Activated CD4-positive, alpha-beta T cell treated with anti-CD3 and anti-CD28 coated beads, Interleukin-2, Interleukin-6, amounts not matched to agents 100 ng/mL and 50 ng/mL, durations not matched to agents 16 hours and 8 hours (primary cell): Measurements from ENCODE around the gene ANTXR1.

Source experiments
- DNase-seq: peaks from one replicate; pipeline ENCODE4 v3.0.0-alpha.2; 2020

Gene ANTXR1

DNA sequence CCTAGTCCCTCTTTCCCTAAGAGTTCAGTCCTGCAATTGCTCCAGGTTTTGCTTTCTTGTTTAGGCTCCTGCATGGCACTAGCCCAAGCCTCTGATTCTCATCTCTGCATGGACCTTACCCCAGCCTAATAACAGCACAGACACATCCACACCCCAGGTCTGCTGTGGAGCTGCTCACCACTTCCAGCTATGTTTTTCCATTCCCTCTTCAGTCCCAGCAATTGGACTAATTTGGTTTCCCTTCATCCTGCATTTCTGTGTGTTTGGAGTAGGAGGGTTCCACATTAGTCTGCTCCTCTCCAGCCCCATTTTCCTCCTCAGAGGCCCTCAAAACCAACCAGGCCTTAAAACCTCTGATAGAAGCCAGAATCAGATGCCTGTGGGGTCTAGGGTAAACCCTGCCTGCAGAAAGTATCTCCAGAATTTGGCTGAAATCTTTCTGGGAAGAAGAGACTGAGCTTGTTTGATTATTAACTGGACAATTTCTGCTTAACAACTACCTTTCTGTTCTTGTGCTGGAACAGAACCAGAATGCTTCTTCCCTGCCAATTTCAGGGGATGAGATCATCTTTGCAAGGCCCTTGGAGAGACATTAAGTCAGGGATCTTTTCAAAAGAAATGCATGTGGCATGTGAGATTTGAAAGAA, 278.1 kb downstream of the ANTXR1 start:
- DNase-seq = no peak

DNA sequence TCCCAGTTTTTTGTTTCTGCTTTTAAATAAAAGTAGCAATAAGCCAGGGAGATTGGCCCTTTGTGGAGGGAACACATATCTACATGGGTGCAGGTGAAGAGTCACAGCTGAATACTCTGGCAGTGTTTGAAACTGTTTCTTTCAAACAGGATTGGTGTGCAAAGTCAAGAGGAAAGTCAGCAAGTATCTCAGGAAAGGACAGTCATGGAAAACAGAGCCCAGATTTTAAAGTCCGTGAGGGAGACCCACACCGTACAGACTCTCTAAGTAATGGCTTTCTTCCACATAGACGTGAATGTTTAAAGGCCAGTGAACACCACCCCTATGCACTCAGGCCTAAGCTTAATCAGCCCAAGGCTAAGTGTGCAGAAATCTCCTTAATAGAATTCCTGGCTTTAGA, 278.7 kb downstream of the ANTXR1 start:
- DNase-seq = no peak

DNA sequence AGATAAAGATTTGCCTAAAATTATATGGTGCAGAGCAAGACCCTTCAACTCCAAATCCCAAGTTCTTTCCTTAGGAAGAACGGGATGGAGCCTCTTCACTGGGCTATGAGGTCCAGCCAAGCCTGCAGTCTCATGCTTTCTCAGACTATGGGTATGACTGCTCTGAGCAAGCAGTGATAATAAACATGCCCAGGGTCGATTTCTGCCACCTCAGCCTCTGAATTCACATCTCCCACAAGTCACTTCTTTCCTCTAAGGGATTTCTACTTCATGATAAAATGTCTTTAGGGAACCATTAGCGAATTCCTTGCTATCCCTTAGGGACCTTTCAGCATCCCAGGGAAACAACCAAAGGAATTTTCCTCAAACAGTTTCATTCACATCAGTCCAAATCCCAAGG, 279.3 kb downstream of the ANTXR1 start:
- DNase-seq = no peak

DNA sequence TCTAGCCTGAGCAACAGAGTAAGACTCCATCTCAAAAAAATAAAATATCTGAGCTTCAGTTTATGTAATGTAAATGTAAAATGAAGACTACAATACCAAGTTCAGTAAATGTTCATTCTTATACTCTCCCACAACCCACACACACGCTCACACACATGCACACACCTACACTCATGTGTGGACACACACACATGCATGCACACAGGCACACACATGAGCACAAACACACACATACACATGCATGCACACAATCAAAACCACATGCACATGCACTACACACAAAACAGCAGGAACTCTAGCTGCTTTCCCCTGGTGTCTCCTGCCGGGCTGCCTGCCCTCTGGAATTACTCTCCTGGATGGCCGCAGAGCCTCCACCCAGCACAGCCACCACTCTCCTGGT, 283.4 kb downstream of the ANTXR1 start:
- DNase-seq = no peak

DNA sequence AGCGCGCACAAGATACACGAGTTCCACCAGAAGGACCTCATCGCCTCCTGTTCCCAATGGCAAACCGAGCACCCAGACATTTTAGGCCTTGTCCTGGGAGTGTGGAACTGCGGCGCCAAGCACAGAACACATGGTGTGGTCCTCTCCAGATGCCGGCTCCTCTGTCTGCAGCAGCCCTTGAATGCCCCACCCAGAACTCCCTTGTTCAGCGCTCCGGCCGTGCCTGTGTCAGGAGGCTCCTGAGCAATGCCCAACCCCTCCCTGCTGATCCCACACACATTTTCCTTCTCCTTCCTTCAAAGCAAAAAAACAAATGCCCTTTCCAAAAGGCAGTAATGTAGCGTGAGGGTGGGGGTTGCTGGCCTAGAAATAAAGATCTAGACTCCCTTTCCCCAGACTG, 284.2 kb downstream of the ANTXR1 start:
- DNase-seq = no peak

DNA sequence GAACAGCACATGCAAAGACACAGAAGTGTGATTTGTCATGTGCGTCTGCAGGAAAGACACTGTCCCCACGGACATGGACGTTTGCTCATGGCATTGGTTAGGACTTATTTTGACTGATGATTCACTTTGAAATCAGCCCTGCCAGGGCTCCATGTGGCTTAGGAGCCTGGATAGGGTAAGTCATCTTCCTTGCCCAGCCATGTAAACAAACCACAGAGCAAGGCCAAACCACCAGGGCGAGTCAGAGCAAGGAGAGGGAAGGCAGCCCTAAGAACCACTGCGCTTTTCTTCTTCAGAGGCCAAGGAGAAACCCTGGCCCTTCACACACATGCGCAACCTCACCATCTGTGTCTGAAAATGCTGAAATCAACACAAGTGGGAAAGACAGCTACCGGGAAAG, 285.3 kb downstream of the ANTXR1 start:
- no peak for DNase-seq

DNA sequence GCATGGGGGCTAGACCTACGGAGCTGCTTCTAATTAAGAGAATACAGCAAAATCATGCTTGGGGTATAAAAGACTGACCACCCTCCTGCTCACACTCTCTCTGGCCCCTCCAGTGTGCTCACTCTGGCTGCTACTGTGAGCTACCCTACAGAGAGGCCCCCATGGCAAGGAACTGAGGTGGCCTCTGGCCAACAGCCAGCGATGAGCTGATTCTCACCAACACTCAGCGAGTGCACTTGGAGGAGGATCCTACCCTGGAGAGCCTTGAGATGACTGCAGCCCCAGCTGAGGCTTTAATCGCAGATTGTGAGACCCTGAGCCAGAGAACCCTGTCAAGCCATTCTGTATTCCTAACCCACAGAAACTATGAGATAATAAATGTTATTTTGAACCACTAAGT, 285.9 kb downstream of the ANTXR1 start:
- no peak for DNase-seq
